Measurements from ENCODE around the gene KDM6A. TPM values are rescaled to one million over a fixed set of nuclear protein-coding genes. Genes with fewer than 3 reads are reported as not detected.

Gene KDM6A
- total and polyA plus RNA-seq, 2 donors (not counting 3 experiments of a cell fraction or from before 2014, with no cell fraction given): 9.0 to 20.6 TPM

- Histone ChIP-seq H4K20me1 (replicated peaks; ENCODE audit: control insufficient read depth, extremely low read depth, insufficient read depth, low read length) (no peaks in the 10 kb centered on the region), H3K9ac (replicated peaks; ENCODE audit: extremely low read depth, insufficient read depth, low read length) (no peak overlapping the region), H3K4me2 (ENCODE audit: insufficient read depth, low read length) (no peak overlapping the region), H3K36me3 (ENCODE audit: control insufficient read depth in 2 of 2, extremely low read depth in 1 of 2, insufficient read depth in 2 of 2, low read length in 2 of 2) (peaks cover 0 to 5% of the 10 kb centered on the region in 2 experiments), H3K9me1 (replicated peaks; ENCODE audit: control insufficient read depth, extremely low read depth, insufficient read depth, low read length) (no peaks in the 10 kb centered on the region), H3K27ac (ENCODE audit: insufficient read depth, low read depth, low read length) (no peak overlapping the region), H3K9me3 (replicated peaks; ENCODE audit: control insufficient read depth, insufficient read depth, low read length) (no peaks in the 10 kb centered on the region), H3K27me3 (ENCODE audit: control insufficient read depth in 2 of 2, insufficient read depth in 2 of 2, low read length in 2 of 2) (no peaks in the 10 kb centered on the region), H3K4me3 (replicated peaks in 1 of 3; ENCODE audit: insufficient read depth in 1 of 3, low read depth in 1 of 3, low read length in 3 of 3) (no peak overlapping the region), H3K79me2 (ENCODE audit: control insufficient read depth, insufficient read depth, low read length) (no peaks in the 10 kb centered on the region), H3K4me1 (ENCODE audit: control insufficient read depth, extremely low read depth, insufficient read depth, low read length) (no peaks in the 10 kb centered on the region), H2AFZ (ENCODE audit: low read depth, low read length) (no peak overlapping the region)
- DNase-seq (ENCODE audit: low read depth, low spot score) (no peak), FAIRE-seq (no peak)
- intact Hi-C loops (cut with micrococcal nuclease) (no loop called here), dilution Hi-C loops (cut with MboI; ENCODE audit: extremely low pct_ligation_motif_present, low sequenced_read_pairs) (no loop called here)
- no peak for TF ChIP-seq MAX (IDR thresholded peaks at IDR 0.05; ENCODE audit: insufficient read depth, insufficient read length)
- TF ChIP-seq CTCF (IDR thresholded peaks at IDR 0.05; ENCODE audit: extremely low read depth in 1 of 2, insufficient read depth in 1 of 2, low read depth in 1 of 2, low read length in 2 of 2): no peak
- TF ChIP-seq FOS (IDR thresholded peaks at IDR 0.05; ENCODE audit: borderline replicate concordance, insufficient read depth, low read length): no peak
- TF ChIP-seq POLR2A (IDR thresholded peaks at IDR 0.05; ENCODE audit: low read depth, low read length): no peak
- TF ChIP-seq MYC (IDR thresholded peaks at IDR 0.05; ENCODE audit: low read depth, low read length): no peak
- TF ChIP-seq EZH2 (IDR thresholded peaks at IDR 0.05; ENCODE audit: borderline replicate concordance, low read depth, low read length, severe bottlenecking): no peak
- TF ChIP-seq GATA2 (IDR thresholded peaks at IDR 0.05; ENCODE audit: insufficient read depth, insufficient read length, low read depth, low read length): no peak
- TF ChIP-seq POLR2AphosphoS5 (IDR thresholded peaks at IDR 0.05; ENCODE audit: insufficient read depth, low read depth, low read length): no peak
- TF ChIP-seq JUN (IDR thresholded peaks at IDR 0.05; ENCODE audit: borderline replicate concordance, insufficient read depth, insufficient read length, low read depth): no peak
- CTCF ChIA-PET: no interaction called here
- POLR2A ChIA-PET: no interaction called here
- BruUV-seq (replicated peaks): no TSS peak
Measured at GRCh38 chrX:45154033-45154360, 281.0 kb downstream of the KDM6A start.
